Peyer's patch (tissue), 4 donors: ENCODE data around the gene FGF2. TPM values are rescaled to one million over a fixed set of nuclear protein-coding genes. Genes with fewer than 3 reads are reported as not detected.

Experiments used
- DNase-seq, 3 donors: peaks; one replicate each; pipeline ENCODE4 v3.0.0-alpha.2; 2017 to 2019
- H3K27ac ChIP-seq, 4 donors: fragments of 200-600 bp; sonication (generic); one replicate each; pipeline ENCODE4 v1.5.1; 2016 to 2019
- H3K27me3 ChIP-seq, 2 donors: fragments of 200-600 bp; sonication (generic); one replicate each; pipeline ENCODE4 v1.5.1; 2019
- H3K36me3 ChIP-seq, 3 donors: fragments of 200-600 bp; sonication (generic); one replicate each; pipeline ENCODE4 v1.5.1; 2016 to 2019
- H3K4me1 ChIP-seq, 4 donors: fragments of 200-600 bp; sonication (generic); one replicate each; pipeline ENCODE4 v1.5.1; 2016 to 2019
- H3K4me3 ChIP-seq, 4 donors: fragments of 200-600 bp; sonication (generic); 1 replicate in 3 of 4; 2 replicates in 1 of 4; pipeline ENCODE4 v1.5.1; 2016 to 2019; ENCODE audit warnings: mild to moderate bottlenecking in 1 of 4
- H3K9me3 ChIP-seq, 4 donors: fragments of 200-600 bp; sonication (generic); one replicate each; pipeline ENCODE4 v1.5.1; 2016 to 2019; ENCODE audit warnings: mild to moderate bottlenecking in 1 of 4
- POLR2A ChIP-seq, 2 donors: fragments of 450-650 bp; IDR thresholded peaks; one replicate each; pipeline ENCODE4 v1.5.1; 2017; ENCODE audit warnings: antibody characterized with exemption in 2 of 2, mild to moderate bottlenecking in 2 of 2, moderate library complexity in 2 of 2
- total RNA-seq, 4 donors: library from RNA; depleted of rRNA; stranded (reverse); fragments of >200 nt; gene quantifications; one replicate each; pipeline ENCODE4 v1.1.0, GENCODE V29; 2016
- TF ChIP-seq, protein P1 (sequence below), 6 experiments: fragments of 450-650 bp in 4 of 6; fragments of 200-600 bp in 2 of 6; sonication (generic) in 1 of 6; IDR thresholded peaks; one replicate each; pipeline ENCODE4 v1.5.1; 2017 to 2019; ENCODE audit warnings: antibody characterized with exemption in 6 of 6, mild to moderate bottlenecking in 3 of 6, moderate library complexity in 1 of 6

The FGF2 gene
- total RNA-seq, 4 donors from 2014 or later = 1.0 to 5.8 (median 2.1) TPM

DNA sequence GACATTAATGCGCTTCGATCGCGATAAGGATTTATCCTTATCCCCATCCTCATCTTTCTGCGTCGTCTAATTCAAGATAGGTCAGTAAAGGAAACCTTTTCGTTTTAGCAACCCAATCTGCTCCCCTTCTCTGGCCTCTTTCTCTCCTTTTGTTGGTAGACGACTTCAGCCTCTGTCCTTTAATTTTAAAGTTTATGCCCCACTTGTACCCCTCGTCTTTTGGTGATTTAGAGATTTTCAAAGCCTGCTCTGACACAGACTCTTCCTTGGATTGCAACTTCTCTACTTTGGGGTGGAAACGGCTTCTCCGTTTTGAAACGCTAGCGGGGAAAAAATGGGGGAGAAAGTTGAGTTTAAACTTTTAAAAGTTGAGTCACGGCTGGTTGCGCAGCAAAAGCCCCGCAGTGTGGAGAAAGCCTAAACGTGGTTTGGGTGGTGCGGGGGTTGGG is 528 bp upstream of the FGF2 start:
- peaks cover 0 to 17% of the 10 kb centered on the region in 2 donors for H3K27me3 ChIP-seq
- TF ChIP-seq, protein P1, sequence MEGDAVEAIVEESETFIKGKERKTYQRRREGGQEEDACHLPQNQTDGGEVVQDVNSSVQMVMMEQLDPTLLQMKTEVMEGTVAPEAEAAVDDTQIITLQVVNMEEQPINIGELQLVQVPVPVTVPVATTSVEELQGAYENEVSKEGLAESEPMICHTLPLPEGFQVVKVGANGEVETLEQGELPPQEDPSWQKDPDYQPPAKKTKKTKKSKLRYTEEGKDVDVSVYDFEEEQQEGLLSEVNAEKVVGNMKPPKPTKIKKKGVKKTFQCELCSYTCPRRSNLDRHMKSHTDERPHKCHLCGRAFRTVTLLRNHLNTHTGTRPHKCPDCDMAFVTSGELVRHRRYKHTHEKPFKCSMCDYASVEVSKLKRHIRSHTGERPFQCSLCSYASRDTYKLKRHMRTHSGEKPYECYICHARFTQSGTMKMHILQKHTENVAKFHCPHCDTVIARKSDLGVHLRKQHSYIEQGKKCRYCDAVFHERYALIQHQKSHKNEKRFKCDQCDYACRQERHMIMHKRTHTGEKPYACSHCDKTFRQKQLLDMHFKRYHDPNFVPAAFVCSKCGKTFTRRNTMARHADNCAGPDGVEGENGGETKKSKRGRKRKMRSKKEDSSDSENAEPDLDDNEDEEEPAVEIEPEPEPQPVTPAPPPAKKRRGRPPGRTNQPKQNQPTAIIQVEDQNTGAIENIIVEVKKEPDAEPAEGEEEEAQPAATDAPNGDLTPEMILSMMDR (IDR thresholded peaks at IDR 0.05) = no peak
- no peak for TF ChIP-seq POLR2A (IDR thresholded peaks at IDR 0.05)
- H3K4me3 ChIP-seq = peak overlapping the region; percentile 44 to 67 (median 59)

DNA sequence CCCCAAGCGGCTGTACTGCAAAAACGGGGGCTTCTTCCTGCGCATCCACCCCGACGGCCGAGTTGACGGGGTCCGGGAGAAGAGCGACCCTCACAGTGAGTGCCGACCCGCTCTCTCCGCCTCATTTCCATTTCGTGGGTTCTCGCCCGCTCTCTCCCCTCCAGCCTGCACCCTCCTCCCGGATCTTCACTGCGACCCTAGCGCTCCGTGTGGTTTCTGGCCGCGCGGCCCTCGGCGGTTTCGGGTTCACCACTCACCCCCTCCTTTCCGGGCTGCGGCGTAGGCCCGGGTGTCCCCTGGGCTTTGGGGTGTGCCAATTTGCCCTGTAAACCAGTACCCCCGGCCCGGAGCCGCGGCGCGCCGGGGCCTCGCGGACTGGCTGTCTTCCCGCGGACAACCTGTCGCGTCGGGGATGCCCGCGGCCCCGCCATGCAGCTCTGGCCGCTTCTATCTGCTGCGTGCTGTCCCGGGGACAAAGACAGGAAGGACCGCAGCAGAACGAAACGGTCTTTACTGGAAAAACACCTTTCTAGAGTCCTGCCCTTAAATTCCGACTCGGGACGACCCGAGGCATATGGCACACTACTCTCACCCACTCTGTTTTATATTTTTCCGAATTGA is 737 bp downstream of the FGF2 start:
- Histone ChIP-seq H3K27me3 (peaks cover 0 to 17% of the 10 kb centered on the region in 2 donors), H3K9me3 (no peaks in the 10 kb centered on the region), H3K4me1 (peaks cover 0 to 7% (median 0%) of the 10 kb centered on the region in 4 donors), H3K4me3 (peak overlapping the region; percentile 44 to 67 (median 59)), H3K27ac (peak overlapping the region; percentile 50 to 88 (median 64)), H3K36me3 (no peaks in the 10 kb centered on the region)
- no peak for TF ChIP-seq POLR2A (IDR thresholded peaks at IDR 0.05)
- TF ChIP-seq, protein P1 (IDR thresholded peaks at IDR 0.05) = no peak
- DNase-seq = peak in 2 of 3 donors; percentile 55 to 59

More for the DNA sequence above, 528 bp upstream of the FGF2 start:
- Histone ChIP-seq H3K27ac (peak overlapping the region; percentile 65 to 88 (median 72)), H3K36me3 (no peaks in the 10 kb centered on the region), H3K4me1 (peaks cover 0 to 7% (median 0%) of the 10 kb centered on the region in 4 donors), H3K9me3 (no peaks in the 10 kb centered on the region)
- no peak for DNase-seq

DNA sequence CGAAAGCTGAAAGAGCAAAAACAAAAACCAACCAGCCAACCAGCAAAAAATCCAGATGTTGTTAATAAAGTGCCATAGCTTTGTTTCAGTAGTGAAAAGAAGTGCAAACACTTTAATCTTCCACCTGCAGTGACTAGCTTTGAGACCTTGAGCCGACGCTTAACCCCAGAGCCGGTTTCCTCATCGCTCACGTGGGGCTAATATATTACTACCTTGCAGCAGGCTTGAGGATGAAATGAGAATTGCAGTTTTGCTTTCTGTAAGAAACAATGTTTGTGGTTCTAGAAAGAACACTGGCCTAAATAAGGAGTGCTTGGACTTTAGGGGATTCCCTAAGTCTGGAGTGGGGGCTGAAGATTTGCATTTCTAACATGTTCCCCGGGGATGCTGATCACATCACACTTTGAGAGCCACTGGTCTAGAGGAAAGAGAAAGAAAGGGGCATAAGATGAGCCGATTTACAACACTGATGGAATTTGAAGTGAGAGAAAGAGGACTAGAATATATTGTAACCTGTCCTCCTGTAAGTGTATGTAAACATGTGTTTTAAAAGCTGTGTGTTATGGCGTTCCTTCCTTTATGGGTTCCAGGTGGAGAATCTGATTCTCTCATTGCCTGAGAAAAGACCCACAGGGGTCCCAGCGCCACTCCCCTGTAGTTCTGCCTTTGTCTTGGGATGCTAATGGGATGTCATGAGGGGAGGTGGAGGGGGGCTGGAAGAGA is 1.4 kb downstream of the FGF2 start:
- peak in 1 of 3 donors; percentile 61 for DNase-seq
- H3K27ac ChIP-seq = peak overlapping the region; percentile 50 to 88 (median 64)
- no peaks in the 10 kb centered on the region for H3K9me3 ChIP-seq
- TF ChIP-seq POLR2A (IDR thresholded peaks at IDR 0.05) = no peak
- TF ChIP-seq, protein P1 (IDR thresholded peaks at IDR 0.05) = peak in 2 of 6 experiments; percentile 35 to 42
- peaks cover 0 to 17% of the 10 kb centered on the region in 2 donors for H3K27me3 ChIP-seq
- H3K36me3 ChIP-seq = no peaks in the 10 kb centered on the region
- H3K4me1 ChIP-seq = peaks cover 0 to 7% (median 0%) of the 10 kb centered on the region in 4 donors
- peak overlapping the region; percentile 44 to 67 (median 59) for H3K4me3 ChIP-seq

DNA sequence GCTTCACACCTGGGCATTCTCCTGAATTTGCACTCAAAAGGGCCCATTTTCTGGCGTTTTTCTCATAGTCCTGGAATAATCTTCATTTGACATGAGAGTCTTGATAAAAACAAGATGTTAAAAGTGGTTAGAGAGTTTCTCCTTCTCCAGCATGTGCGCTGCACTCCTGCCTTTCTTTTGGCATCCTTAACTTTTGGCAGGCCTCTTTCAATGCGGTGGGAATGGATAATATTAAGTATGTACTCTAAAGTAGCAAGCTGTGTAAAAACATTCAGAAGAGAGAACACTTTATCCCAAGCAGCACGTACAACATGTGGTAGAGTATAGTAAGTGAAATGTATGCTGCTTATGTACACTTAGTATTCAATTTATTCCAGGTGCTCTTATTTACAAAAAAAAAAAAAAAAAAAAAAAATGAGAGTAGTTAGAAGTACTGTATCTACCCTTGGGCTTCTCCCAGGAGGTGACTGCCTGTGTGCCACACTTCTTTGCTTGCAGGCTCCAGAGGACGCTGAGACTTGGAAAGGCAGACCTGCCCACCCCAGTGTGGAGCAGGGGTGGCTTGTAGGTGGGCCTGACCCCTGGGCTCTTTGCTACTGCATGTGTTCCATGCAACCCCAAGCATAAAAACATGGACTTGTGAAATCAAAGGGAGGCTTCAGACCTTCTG is 3.9 kb downstream of the FGF2 start:
- no peak for DNase-seq
- Histone ChIP-seq H3K9me3 (no peaks in the 10 kb centered on the region), H3K4me1 (peaks cover 0 to 7% (median 0%) of the 10 kb centered on the region in 4 donors), H3K27me3 (peaks cover 0 to 17% of the 10 kb centered on the region in 2 donors), H3K4me3 (no peak overlapping the region), H3K27ac (peak overlapping the region in 1 of 4 donors; percentile 6), H3K36me3 (no peaks in the 10 kb centered on the region)
- TF ChIP-seq, protein P1 (IDR thresholded peaks at IDR 0.05) = no peak
- TF ChIP-seq POLR2A (IDR thresholded peaks at IDR 0.05) = no peak

DNA sequence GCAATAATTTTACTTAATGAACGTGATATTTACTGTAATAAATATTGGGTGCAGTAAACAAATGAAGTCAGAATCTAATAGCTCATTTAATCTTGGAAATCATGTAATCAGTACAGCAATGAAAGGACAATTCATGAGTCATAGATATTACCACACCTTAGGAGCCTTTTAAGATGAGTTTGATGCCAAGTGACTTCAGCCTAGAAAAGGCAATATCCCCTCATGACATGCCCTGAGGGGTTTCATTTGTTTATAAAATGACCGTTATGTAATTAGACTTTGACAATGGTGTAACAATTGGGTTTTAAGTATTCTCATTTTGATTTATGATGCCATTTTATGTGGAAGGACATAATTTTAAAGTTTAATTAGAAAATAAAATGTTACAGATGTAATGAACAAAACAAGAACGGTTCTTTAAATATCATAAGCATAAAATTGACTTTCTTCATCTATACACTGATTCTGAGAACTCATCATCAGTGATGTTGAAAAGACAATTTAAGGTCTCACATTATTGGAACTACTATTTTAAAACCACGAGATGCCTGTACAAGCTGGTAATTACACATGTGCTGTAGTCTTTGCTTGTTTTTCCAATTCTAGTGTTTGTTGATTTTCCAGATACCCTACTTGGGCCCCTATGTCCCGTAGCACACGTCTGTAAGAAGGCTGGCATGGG is 5.0 kb downstream of the FGF2 start:
- Histone ChIP-seq H3K27ac (peak overlapping the region in 1 of 4 donors; percentile 6), H3K27me3 (peaks cover 0 to 9% of the 10 kb centered on the region in 2 donors), H3K4me1 (peaks cover 0 to 3% (median 0%) of the 10 kb centered on the region in 4 donors), H3K9me3 (no peaks in the 10 kb centered on the region), H3K36me3 (no peaks in the 10 kb centered on the region), H3K4me3 (no peak overlapping the region)
- TF ChIP-seq POLR2A (IDR thresholded peaks at IDR 0.05) = no peak
- TF ChIP-seq, protein P1 (IDR thresholded peaks at IDR 0.05) = no peak
- no peak for DNase-seq
